Right hindlimb (tissue), 1 donor: Measurements from ENCODE around the gene OR11H7.
"Not testable (repeated sequence)": the region's sequence is repeated elsewhere in the genome, so short reads cannot be mapped to it uniquely, and the experiment has no call there.

Source experiments
- DNase-seq: peaks from one replicate; pipeline ENCODE4 v3.0.0-alpha.2; 2018

The OR11H7 gene

DNA sequence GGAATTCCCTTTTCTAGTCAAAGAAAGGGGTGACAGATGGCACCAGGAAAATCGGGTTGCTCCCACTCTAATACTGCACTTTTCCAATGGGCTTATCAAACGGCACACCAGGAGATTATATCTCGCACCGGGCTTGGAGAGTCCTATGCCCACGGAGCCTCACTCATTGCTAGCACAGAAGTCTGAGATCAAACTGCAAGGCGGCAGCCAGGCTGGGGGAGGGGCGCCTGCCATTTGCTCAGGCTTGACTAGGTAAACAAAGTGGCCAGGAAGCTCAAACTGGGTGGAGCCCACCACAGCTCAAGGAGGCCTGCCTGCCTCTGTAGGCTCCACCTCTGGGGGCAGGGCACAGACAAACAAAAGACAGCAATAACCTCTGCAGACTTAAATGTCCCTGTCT lies 51.5 kb downstream of the OR11H7 start:
- not testable (repeated sequence) for DNase-seq
